K562 (cell line): ENCODE data around the gene RXRA. TPM values are rescaled to one million over a fixed set of nuclear protein-coding genes. Genes with fewer than 3 reads are reported as not detected.
A peak's percentile ranks its signal among the peaks of the same experiment; 100 is the strongest.

Source experiments
- ATAC-seq: fragments of 200-7000 bp; cut with Tn5 transposase; 3 replicates; pipeline ENCODE4 v1.9.1; 2020; ENCODE audit warnings: moderate library complexity
- BruUV-seq: library from RNA; stranded (reverse); fragments of 400-500 nt; replicated peaks from 2 replicates; lab custom pipeline; 2021; lab: Mats Ljungman, UMichigan
- CTCF ChIA-PET: fragments of 300-600 bp; formaldehyde crosslinking; extraction: SDS; loops from one replicate; lab custom pipeline; 2021; ENCODE audit warnings: low intra/inter-chr PET ratio; lab: Yijun Ruan, JAX
- POLR2A ChIA-PET: fragments of 300-600, 350-650 bp; sonication (Branson Sonifier 250); formaldehyde crosslinking; extraction: SDS; loops from one replicate; lab custom pipeline; 2021; ENCODE audit warnings: antibody characterized with exemption, inconsistent platforms; lab: Yijun Ruan, JAX
- DNase-seq, 4 experiments: peaks; one replicate each; pipeline versions ENCODE4 v3.0.0 to v3.0.0-alpha.2; 2011 to 2018; ENCODE audit warnings: low spot score in 3 of 4, mixed read lengths in 3 of 4; ENCODE audit errors: extremely low read depth in 1 of 4
- FAIRE-seq: peaks from 2 replicates; lab custom pipeline; 2011; peaks lifted over from hg19 to GRCh38; lab: Jason Lieb, UNC
- H2AFZ ChIP-seq: 2 replicates; pipeline ENCODE4 v1.6.0; 2011; ENCODE audit warnings: low read depth, low read length, control low read depth, inconsistent platforms
- H3K27ac ChIP-seq: fragments of 200-600 bp; 3 replicates; pipeline ENCODE4 v1.8.0; 2011; ENCODE audit warnings: low read depth, mild to moderate bottlenecking, control low read depth, inconsistent platforms, low read length, moderate library complexity, mixed read lengths; ENCODE audit errors: extremely low read depth
- H3K27me3 ChIP-seq, 2 experiments: fragments of 300-600 bp in 1 of 2; 2 replicates in 1 of 2; 3 replicates in 1 of 2; pipeline versions ENCODE4 v1.6.0 to v1.8.0; 2011; ENCODE audit warnings: inconsistent platforms in 2 of 2, low read length in 2 of 2, mild to moderate bottlenecking in 1 of 2, mixed read lengths in 1 of 2, moderate library complexity in 1 of 2; ENCODE audit not compliant: control insufficient read depth in 2 of 2, insufficient read depth in 2 of 2
- H3K36me3 ChIP-seq: fragments of 300-600 bp; 3 replicates; pipeline ENCODE4 v1.8.0; 2011; ENCODE audit warnings: mild to moderate bottlenecking, low read length, inconsistent platforms; ENCODE audit not compliant: control insufficient read depth, insufficient read depth
- H3K4me1 ChIP-seq, 2 experiments: fragments of 200-600 bp in 1 of 2; replicated peaks in 1 of 2; 2 replicates in 1 of 2; 3 replicates in 1 of 2; pipeline versions ENCODE4 v1.5.1 to v1.8.0; 2011; ENCODE audit warnings: inconsistent platforms in 2 of 2, low read length in 2 of 2, mild to moderate bottlenecking in 1 of 2, mixed read lengths in 1 of 2, moderate library complexity in 1 of 2; ENCODE audit not compliant: control insufficient read depth in 2 of 2, insufficient read depth in 2 of 2
- H3K4me2 ChIP-seq: 2 replicates; pipeline ENCODE4 v1.6.1; 2011; ENCODE audit warnings: low read length, control low read depth, inconsistent platforms, mixed read lengths; ENCODE audit not compliant: insufficient read depth
- H3K4me3 ChIP-seq: fragments of 200-600 bp; sonication (generic), shearing (Covaris generic); 2 replicates; pipeline ENCODE4 v1.5.1; 2016; ENCODE audit warnings: control low read depth, inconsistent platforms
- H3K79me2 ChIP-seq: fragments of 200-600 bp; 3 replicates; pipeline ENCODE4 v1.8.0; 2011; ENCODE audit warnings: low read length, inconsistent platforms; ENCODE audit not compliant: control insufficient read depth, insufficient read depth
- H3K9ac ChIP-seq, 2 experiments: 2 replicates each; pipeline versions ENCODE4 v1.6.0 to v1.6.1; 2011; ENCODE audit warnings: low read depth in 2 of 2, low read length in 2 of 2, control low read depth in 1 of 2, inconsistent platforms in 1 of 2, mild to moderate bottlenecking in 1 of 2, mixed read lengths in 1 of 2; ENCODE audit not compliant: insufficient read depth in 1 of 2
- H3K9me1 ChIP-seq: one replicate; pipeline ENCODE4 v1.6.0; 2011; ENCODE audit warnings: inconsistent platforms, mild to moderate bottlenecking, low read length, moderate library complexity; ENCODE audit not compliant: control insufficient read depth, insufficient read depth
- H3K9me3 ChIP-seq: replicated peaks from 2 replicates; pipeline ENCODE4 v1.5.1; 2011; ENCODE audit warnings: low read depth, low read length, inconsistent platforms; ENCODE audit not compliant: control insufficient read depth, insufficient read depth
- H4K20me1 ChIP-seq: replicated peaks from 2 replicates; pipeline ENCODE4 v1.6.1; 2011; ENCODE audit warnings: low read length, inconsistent platforms, mixed read lengths; ENCODE audit not compliant: control insufficient read depth, insufficient read depth
- ATF1 ChIP-seq, 2 experiments: fragments of 450-650 bp in 1 of 2; IDR thresholded peaks; 2 replicates each; pipeline ENCODE4 v1.6.1; 2016; ENCODE audit warnings: missing compliant biosample characterization in 1 of 2, missing genetic modification characterization in 1 of 2
- ATF3 ChIP-seq, 2 experiments: fragments of 450-650 bp in 1 of 2; sonication (generic) in 1 of 2; formaldehyde crosslinking in 1 of 2; IDR thresholded peaks in 1 of 2; conservative IDR thresholded peaks in 1 of 2; 2 replicates each; pipeline versions ENCODE4 v1.6.1 to v1.8.1; 2016 to 2023; ENCODE audit warnings: mild to moderate bottlenecking in 2 of 2, moderate library complexity in 2 of 2, inconsistent platforms in 1 of 2, missing genetic modification reagents in 1 of 2
- ESRRB ChIP-seq: fragments of 250-450 bp; sonication (Bioruptor Pico); IDR thresholded peaks from 2 replicates; pipeline ENCODE4 v1.5.0; 2020; ENCODE audit warnings: mild to moderate bottlenecking, moderate library complexity, borderline replicate concordance
- HOXB6 ChIP-seq: fragments of 250-450 bp; sonication (Bioruptor Pico); IDR thresholded peaks from 2 replicates; pipeline ENCODE4 v1.5.1; 2022; ENCODE audit warnings: mild to moderate bottlenecking, borderline replicate concordance
- L3MBTL2 ChIP-seq: fragments of 450-650 bp; IDR thresholded peaks from 2 replicates; pipeline ENCODE4 v1.6.1; 2016; ENCODE audit warnings: mild to moderate bottlenecking, moderate library complexity
- MXD1 ChIP-seq: fragments of 250-450 bp; sonication (Bioruptor Pico); IDR thresholded peaks from 2 replicates; pipeline ENCODE4 v1.8.0; 2021; ENCODE audit warnings: borderline replicate concordance, mild to moderate bottlenecking, moderate library complexity; ENCODE audit not compliant: poor library complexity, severe bottlenecking
- RCOR1 ChIP-seq, 2 experiments: IDR thresholded peaks; 2 replicates each; pipeline ENCODE4 v1.6.1; 2012; ENCODE audit warnings: low read depth in 2 of 2, low read length in 2 of 2, borderline replicate concordance in 1 of 2, improper control_type of control experiment in 1 of 2
- RNF219 ChIP-seq: fragments of 250-450 bp; sonication (Bioruptor Pico); IDR thresholded peaks from 2 replicates; pipeline ENCODE4 v1.5.0; 2022; ENCODE audit warnings: mild to moderate bottlenecking
- SMARCB1 ChIP-seq: IDR thresholded peaks from 2 replicates; pipeline ENCODE4 v1.6.1; 2011; ENCODE audit warnings: improper control_type of control experiment, low read depth; ENCODE audit not compliant: insufficient read length
- SRSF9 ChIP-seq: fragments of 200-400 bp; formaldehyde crosslinking; IDR thresholded peaks from 2 replicates; pipeline ENCODE4 v1.6.1; 2017; ENCODE audit warnings: low read depth, low read length, borderline replicate concordance
- TEAD4 ChIP-seq, 2 experiments: sonication (generic) in 1 of 2; formaldehyde crosslinking in 1 of 2; IDR thresholded peaks; 2 replicates each; pipeline versions ENCODE4 v1.6.1 to v1.8.0; 2012 to 2022; ENCODE audit warnings: borderline replicate concordance in 1 of 2, inconsistent platforms in 1 of 2, low read length in 1 of 2, mild to moderate bottlenecking in 1 of 2, missing genetic modification reagents in 1 of 2
- ZC3H4 ChIP-seq: sonication (generic); formaldehyde crosslinking; IDR thresholded peaks from 2 replicates; pipeline ENCODE4 v1.9.0; 2021; ENCODE audit warnings: missing genetic modification reagents, borderline replicate concordance
- WGBS: fragments of 100-300 bp; shearing (Covaris generic); methylation state at CpG from one replicate; pipeline ENCODE4 v1.1.6; 2016; ENCODE audit warnings: low coverage, mixed read lengths; ENCODE audit not compliant: insufficient coverage; ENCODE audit errors: missing lambda C conversion rate; 5-methylcytosine and 5-hydroxymethylcytosine counted together
- in situ Hi-C: fragments of 300-500 bp; cut with MboI; formaldehyde crosslinking; loops from 4 replicates; pipeline ENCODE4 v1.15.0; 2018; ENCODE audit warnings: inconsistent platforms, mixed read lengths
- intact Hi-C: fragments of 100-400 bp; cut with micrococcal nuclease; formaldehyde crosslinking; loops from 2 replicates; pipeline ENCODE4 v1.14.2; 2022
- polyA plus RNA-seq, 8 experiments: library from polyadenylated mRNA; depleted of rRNA in 4 of 8; stranded (reverse) in 5 of 8; unstranded in 3 of 8; fragments of >200 nt; fragmentation: Nextera tagmentation in 2 of 8; fragmentation: Illumina TruSeq in 1 of 8; extraction: Ambion mirVana in 2 of 8; extraction: Trizol in 1 of 8; gene quantifications; 2 replicates each; pipeline versions ENCODE4 v1.2.1 to v1.2.3, GENCODE V29; 2011 to 2014; ENCODE audit warnings: inconsistent platforms in 1 of 8, missing spikeins in 1 of 8
- total RNA-seq, 7 experiments: library from RNA; depleted of rRNA in 6 of 7; stranded (reverse); fragments of >200 nt in 6 of 7; fragmentation: Illumina TruSeq in 2 of 7; extraction: Trizol in 2 of 7; gene quantifications; 2 replicates each; pipeline versions ENCODE4 v1.2.1 to v1.2.3, GENCODE V29; 2011 to 2021; ENCODE audit warnings: low replicate concordance in 1 of 7

RXRA gene
- total and polyA plus RNA-seq, 9 of the 15 experiments (the other 6 are each of a cell fraction or from before 2014, with no cell fraction given): 0.35 to 23.6 (median 4.6) TPM

- H3K4me2 ChIP-seq: no peak overlapping the region; the same call in 1 of the 2 replicates
- H4K20me1 ChIP-seq: peaks cover 6% of the 10 kb centered on the region; the same call in 1 of the 2 replicates
- H2AFZ ChIP-seq: peak overlapping the region; percentile 58; the same call in 1 of the 2 replicates
- no peaks in the 10 kb centered on the region for H3K79me2 ChIP-seq
- POLR2A ChIA-PET: interaction anchor here (0.6 to 1.0 kb wide), 2 partner anchors 17 to 1495 kb away, joined by 3 to 4 read pairs; no protein-coding TSS in a partner anchor
- no TSS peak for BruUV-seq
- H3K36me3 ChIP-seq: no peaks in the 10 kb centered on the region
- no peak for TF ChIP-seq ATF1 (CRISPR knock-in tag; IDR thresholded peaks at IDR 0.05)
- peak; percentile 24; the same call in 1 of the 2 replicates for TF ChIP-seq ATF1 (tag; IDR thresholded peaks at IDR 0.05)
- no peak for TF ChIP-seq HOXB6
- no peak for TF ChIP-seq RNF219
- TF ChIP-seq SMARCB1: no peak
- TF ChIP-seq ESRRB: no peak
- no peak for TF ChIP-seq SRSF9
- no peak for TF ChIP-seq ZC3H4
- TF ChIP-seq RCOR1 (IDR thresholded peaks at IDR 0.05; ENCODE audit: borderline replicate concordance in 1 of 2, low read depth in 2 of 2, low read length in 2 of 2): no peak
- TF ChIP-seq TEAD4 (IDR thresholded peaks at IDR 0.05; ENCODE audit: low read length): no peak
- TF ChIP-seq TEAD4 (CRISPR knock-in tag; IDR thresholded peaks at IDR 0.05; ENCODE audit: borderline replicate concordance): no peak
- no peak for TF ChIP-seq MXD1 (CRISPR knock-in tag)
- TF ChIP-seq L3MBTL2: 0 out of 2 replicates have a peak, but pooled peaks have one; percentile 2
- TF ChIP-seq ATF3 (IDR thresholded peaks at IDR 0.05): peak; percentile 21; the same call in 1 of the 2 replicates
- no peak for TF ChIP-seq ATF3 (CRISPR knock-in tag; conservative IDR thresholded peaks at IDR 0.05)
- ATAC-seq: no peak; the same call in 1 of the 3 replicates
- no peak for DNase-seq
- H3K27ac ChIP-seq: no peak overlapping the region
- 0 out of 2 replicates have a peak, but pooled peaks cover 2% of the 10 kb centered on the region for H3K9me3 ChIP-seq
- FAIRE-seq: no peak
- intact Hi-C loops (no loop called here), in situ Hi-C loops (no loop called here)
- H3K27me3 ChIP-seq: peaks cover 0 to 9% of the 10 kb centered on the region in 2 experiments; a peak in 1 of 5 replicates
- no peak overlapping the region for H3K4me3 ChIP-seq
- H3K9ac ChIP-seq: peak overlapping the region in 1 of 2 experiments; percentile 52; a peak in 1 of 4 replicates
- peaks cover 0 to 42% of the 10 kb centered on the region in 2 experiments; a peak in 3 of 5 replicates for H3K4me1 ChIP-seq
- 8% methylated on average over 9 of the region's 12 CpGs for WGBS
- H3K9me1 ChIP-seq: no peaks in the 10 kb centered on the region
- CTCF ChIA-PET: no interaction called here
Measured at GRCh38 chr9:134456756-134457305, 130.6 kb downstream of the RXRA start.
